ENCODE results near the gene ZFAND2B.

Gene ZFAND2B

GRCh38 chr2:219220652-219221402 is 14.2 kb downstream of the ZFAND2B start:
- DNase-seq (ENCODE audit: low read depth, low spot score), result no peak

GRCh38 chr2:219221957-219222518 is 15.5 kb downstream of the ZFAND2B start:
- DNase-seq (ENCODE audit: low read depth, low spot score), result no peak

GRCh38 chr2:219223831-219224610 is 17.4 kb downstream of the ZFAND2B start:
- DNase-seq (ENCODE audit: low read depth, low spot score), result no peak

- no peak for DNase-seq (ENCODE audit: low read depth, low spot score)
Observed at GRCh38 chr2:219225350-219225749, 18.8 kb downstream of the ZFAND2B start.

GRCh38 chr2:219228041-219228910 is 21.7 kb downstream of the ZFAND2B start:
- no peak for DNase-seq (ENCODE audit: low read depth, low spot score)

- DNase-seq (ENCODE audit: low read depth, low spot score), result no peak
Observed at GRCh38 chr2:219228911-219229304, 22.3 kb downstream of the ZFAND2B start.

- DNase-seq (ENCODE audit: low read depth, low spot score), result peak; percentile 99
Observed at GRCh38 chr2:219229305-219230058, 22.9 kb downstream of the ZFAND2B start, which contains the start of the genes ANKZF1 and ATG9A. ANKZF1 (plus strand) TSS chr2:219229806; CDS start chr2:219230258, 452 bp downstream. ATG9A (minus strand) TSS chr2:219229636; CDS start chr2:219228024, 1,612 bp downstream.

GRCh38 chr2:219230059-219230540 is 23.5 kb downstream of the ZFAND2B start:
- DNase-seq (ENCODE audit: low read depth, low spot score), result peak; percentile 73

GRCh38 chr2:219234331-219234730 is 27.7 kb downstream of the ZFAND2B start:
- no peak for DNase-seq (ENCODE audit: low read depth, low spot score)

GRCh38 chr2:219243291-219243761 is 36.7 kb downstream of the ZFAND2B start:
- peak; percentile 51 for DNase-seq (ENCODE audit: low read depth, low spot score)

GRCh38 chr2:219244789-219245147 is 38.2 kb downstream of the ZFAND2B start:
- no peak for DNase-seq (ENCODE audit: low read depth, low spot score)

GRCh38 chr2:219245148-219245898 is 38.7 kb downstream of the ZFAND2B start, which contains the start of the genes GLB1L and STK16:
GLB1L (minus strand) TSS chr2:219245444; CDS start chr2:219243573, 1,871 bp downstream.
STK16 (plus strand) TSS chr2:219245479; CDS start chr2:219246000, 521 bp downstream.
- peak; percentile 97 for DNase-seq (ENCODE audit: low read depth, low spot score)

GRCh38 chr2:219245899-219246230 is 39.3 kb downstream of the ZFAND2B start:
- no peak for DNase-seq (ENCODE audit: low read depth, low spot score)

- no peak for DNase-seq (ENCODE audit: low read depth, low spot score)
Observed at GRCh38 chr2:219246559-219246958, 40.0 kb downstream of the ZFAND2B start.

GRCh38 chr2:219247678-219248642 is 41.4 kb downstream of the ZFAND2B start:
- peak; percentile 17 for DNase-seq (ENCODE audit: low read depth, low spot score)

GRCh38 chr2:219248845-219249202 is 42.2 kb downstream of the ZFAND2B start:
- DNase-seq (ENCODE audit: low read depth, low spot score), result no peak

- peak; percentile 36 for DNase-seq (ENCODE audit: low read depth, low spot score)
Observed at GRCh38 chr2:219249203-219249980, 42.8 kb downstream of the ZFAND2B start.

Measured in ELF-1 (cell line).